ENCODE data around the gene TRAF3IP1.
"Not testable (repeated sequence)": the region's sequence is repeated elsewhere in the genome, so short reads cannot be mapped to it uniquely, and the experiment has no call there.

Gene TRAF3IP1

DNA sequence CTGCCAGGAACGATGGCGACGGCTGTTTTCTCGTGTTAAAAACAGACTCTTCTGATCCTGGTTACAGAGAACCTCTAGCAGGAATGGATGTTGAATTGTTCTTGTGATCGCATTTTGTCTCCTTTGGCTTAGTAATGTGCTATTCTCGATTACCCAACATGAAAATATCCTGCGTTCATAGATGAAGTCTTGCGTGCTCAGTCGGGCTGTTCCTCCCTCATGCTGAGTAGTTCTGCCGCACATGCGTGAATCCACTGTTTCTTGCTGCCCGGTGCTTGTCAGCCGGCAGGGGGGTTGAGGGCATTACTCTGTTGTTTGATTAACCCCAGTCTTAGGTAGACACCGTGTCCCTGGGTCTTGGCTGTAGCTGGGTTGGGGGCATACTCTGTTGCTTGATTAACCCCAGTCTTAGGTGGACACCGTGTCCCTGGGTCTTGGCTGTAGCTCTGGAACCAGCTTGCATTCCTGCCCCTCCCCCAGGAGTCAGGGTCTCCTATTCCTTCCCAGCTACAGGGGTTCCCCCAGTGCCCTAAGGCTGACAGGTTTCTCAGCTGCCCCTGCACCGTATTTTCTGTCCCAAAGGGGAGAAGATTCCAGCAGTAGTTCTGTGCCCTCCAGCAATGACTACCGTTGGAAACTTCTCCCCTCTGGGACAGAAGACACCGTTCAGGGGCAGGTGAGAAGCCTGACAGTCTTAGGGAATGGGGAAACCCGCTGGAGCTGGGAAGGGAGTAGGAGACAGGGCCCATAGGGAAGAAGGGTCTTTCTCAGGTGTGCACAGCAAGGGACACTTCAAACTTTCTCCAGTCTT is 84.3 kb downstream of the TRAF3IP1 start:
- in situ Hi-C loops (cut with HindIII; ENCODE audit: low sequenced_read_pairs): no loop called here

DNA sequence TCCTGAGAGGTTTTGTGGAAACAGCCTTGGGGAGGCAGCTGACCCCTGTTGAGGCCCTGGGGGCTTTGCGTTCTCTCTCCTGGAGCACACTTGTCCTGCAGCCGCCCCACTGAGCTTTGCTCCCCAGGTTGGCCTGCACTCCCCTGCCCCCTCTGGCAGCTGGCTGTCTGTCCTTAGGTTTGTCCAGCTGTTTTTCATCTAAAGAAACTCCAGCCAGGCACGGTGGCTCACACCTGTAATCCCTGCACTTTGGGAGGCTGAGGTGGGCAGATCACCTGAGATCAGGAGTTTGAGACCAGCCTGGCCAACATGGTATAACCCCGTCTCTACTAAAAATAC is 84.9 kb downstream of the TRAF3IP1 start:
- in situ Hi-C loops (cut with HindIII; ENCODE audit: low sequenced_read_pairs): not testable (repeated sequence)

DNA sequence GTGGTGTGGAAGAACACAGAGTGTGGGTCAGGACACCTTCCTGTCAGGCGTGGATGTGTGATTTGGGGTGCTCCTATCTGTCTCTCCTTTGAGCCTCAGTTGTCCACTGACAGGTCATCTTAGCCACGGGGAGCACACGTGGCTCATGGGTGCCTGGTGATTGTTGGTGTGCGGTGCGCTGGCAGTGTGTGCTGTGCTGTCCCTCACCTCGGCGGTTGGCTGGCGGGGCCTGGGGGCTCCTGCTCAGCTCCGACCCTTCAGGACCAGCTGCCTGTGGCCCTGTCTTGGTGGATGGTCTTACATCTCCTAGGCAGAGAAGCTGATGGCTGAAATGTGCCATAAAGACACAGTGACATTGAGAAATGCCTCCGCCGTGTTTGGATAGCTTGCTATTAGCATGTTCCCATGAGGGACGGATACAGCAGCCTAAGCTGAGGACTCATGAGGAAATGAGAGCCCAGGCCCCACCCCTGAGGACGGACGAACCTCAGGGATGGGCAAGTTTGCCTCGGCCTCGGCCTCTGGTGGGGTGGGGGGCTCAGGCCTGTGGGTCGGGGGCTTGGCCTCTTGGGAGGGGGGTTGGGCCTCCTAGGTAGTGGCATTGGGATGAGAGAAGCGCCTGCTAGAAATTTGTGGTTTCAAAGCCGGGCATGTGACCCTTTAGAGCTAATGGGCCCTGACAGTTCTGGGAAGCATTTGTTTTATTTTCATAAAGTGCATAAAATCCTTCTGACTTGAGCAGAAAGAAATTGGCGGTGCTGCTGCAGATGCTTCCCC is 86.1 kb downstream of the TRAF3IP1 start:
- in situ Hi-C loops (cut with HindIII; ENCODE audit: low sequenced_read_pairs): no loop called here

DNA sequence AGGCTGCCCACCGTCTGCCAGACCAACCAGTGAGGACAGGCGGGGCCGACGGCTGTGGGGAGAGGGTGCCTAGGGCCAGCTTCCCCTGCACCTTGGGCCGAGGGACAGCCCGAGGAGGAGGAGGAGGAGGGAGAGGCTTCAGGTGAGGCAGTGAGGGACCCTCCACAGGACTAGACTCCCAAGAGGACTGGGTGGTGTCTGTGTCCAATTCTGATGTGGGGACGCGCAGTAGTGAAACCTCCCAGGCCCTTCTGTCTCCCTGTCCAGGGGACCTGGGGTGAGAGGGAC is 86.6 kb downstream of the TRAF3IP1 start:
- in situ Hi-C loops (cut with HindIII; ENCODE audit: low sequenced_read_pairs): no loop called here

DNA sequence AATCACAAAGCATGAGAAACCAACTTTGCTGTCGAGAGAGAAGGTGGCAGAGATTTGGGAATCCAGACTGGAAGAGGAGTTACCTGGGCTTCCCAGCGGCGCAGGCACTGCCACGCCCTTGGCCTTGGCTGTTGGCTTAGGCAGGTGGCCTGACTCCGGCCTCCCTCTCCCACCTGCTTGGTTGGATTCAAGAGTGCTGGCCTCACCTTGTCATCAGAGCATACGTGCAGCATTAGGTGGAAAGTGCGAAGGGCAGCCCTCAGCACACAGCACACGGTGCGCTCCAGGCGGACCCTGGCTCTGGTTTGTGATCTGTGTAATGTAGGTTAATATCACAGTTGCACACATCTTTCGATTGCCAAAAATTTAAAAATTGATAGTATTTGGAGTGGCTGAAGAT is 87.2 kb downstream of the TRAF3IP1 start:
- in situ Hi-C loops (cut with HindIII; ENCODE audit: low sequenced_read_pairs): no loop called here

DNA sequence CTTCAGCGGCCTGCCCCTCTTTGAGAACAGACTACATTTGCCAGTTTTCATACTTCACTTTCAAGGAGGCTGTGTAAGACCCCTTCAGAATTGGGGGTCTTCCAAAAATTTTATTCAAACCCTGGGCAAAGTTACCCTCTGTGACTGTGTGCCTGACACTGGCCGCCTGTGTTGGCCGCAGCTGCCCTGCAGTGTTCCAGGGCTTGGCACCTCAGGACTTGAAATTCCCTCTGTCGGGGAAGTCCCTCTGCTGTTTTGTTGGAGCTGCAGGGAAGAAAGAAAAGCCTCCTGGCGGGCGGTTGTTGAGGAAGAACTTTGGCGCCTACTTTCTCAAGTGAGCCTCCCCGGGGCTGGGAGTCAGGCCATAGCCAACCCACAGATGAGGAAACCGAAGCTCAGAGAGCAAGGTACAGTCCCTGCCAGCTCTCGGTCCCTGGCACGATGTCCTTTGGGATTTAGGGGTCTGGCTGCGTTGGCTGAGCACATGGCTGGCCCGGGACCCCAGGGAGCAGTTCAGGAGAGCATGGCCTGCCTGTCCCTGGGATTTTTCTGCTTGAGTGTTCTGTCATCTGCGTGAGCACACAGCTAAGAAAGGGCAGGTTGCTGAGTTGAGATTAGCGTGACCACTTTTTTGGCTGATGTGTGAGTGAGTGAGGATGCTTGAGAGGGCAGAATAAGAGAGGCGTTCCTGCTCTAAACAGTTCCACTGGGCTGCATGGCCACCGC is 88.5 kb downstream of the TRAF3IP1 start:
- in situ Hi-C loops (cut with HindIII; ENCODE audit: low sequenced_read_pairs): no loop called here

DNA sequence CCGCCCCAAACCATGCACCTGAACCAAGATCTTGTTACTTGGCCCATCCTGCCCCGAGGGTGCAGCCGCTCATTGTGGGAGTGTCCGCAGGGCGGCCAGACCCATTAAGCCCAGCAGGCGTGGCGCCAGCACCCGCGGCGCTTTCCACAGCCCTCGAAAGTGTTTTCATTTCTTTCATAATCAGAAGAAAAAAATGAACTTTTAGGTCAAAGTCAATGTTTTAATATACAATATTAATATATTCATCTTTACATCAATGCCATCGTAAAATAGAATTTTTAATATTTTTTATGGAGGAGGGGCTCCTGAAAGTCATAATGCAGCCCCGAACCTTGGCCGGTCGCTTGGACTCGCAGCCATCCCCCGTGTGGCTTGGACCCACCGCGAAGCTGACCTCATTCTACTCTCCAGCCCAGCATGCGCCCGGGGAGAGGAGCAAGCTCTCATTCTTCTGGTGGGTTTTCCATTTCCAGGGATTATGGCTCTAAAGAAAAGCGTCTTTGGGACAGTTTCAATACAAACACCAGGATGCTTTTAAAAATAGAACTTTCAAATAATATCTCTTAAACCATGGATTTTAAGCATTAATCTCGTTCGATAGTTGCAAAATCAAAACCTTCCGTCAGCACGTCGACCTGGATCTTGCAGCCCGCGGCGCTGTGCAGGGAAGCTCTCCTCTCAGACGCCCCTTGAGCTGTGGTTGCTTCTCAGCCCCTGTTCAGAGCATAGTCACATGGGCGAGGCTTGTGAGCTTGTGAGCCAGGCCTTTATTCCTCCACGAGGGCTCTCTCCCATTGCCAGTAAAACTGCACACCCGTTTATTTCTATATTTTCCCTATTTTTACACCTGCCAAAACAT is 89.3 kb downstream of the TRAF3IP1 start:
- in situ Hi-C loops (cut with HindIII; ENCODE audit: low sequenced_read_pairs): no loop called here

DNA sequence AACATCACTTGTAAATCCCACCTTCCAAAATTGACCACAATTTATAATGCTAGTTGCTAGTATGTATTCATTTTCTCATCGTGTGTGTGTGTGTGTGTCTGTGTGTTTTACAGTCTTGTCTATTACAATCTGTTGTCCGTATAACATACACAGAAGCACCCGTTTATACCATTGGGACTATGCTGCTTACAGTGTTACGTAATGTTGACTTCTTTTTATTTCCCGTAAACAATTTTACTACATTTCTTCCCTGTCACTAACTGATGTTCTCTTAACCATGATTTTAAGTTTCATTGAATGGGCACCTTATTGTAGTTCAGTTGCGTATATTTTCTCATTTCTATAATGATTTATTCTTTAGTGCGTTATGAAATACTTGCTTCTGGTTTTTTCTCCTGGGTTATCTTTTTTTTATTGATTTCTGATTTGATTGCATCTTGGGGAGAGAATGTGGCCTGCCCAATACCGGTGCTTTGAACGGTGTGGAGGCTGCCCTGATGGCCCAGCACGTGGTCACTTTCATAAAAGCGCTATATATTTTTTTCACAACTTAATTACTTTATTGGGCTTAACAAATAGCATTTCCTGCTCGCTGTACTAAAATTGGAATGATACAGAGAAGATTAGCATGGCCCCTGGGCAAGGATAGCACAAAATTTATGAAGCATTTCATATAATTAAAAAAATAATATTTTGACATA is 91.9 kb downstream of the TRAF3IP1 start:
- in situ Hi-C loops (cut with HindIII; ENCODE audit: low sequenced_read_pairs): no loop called here

DNA sequence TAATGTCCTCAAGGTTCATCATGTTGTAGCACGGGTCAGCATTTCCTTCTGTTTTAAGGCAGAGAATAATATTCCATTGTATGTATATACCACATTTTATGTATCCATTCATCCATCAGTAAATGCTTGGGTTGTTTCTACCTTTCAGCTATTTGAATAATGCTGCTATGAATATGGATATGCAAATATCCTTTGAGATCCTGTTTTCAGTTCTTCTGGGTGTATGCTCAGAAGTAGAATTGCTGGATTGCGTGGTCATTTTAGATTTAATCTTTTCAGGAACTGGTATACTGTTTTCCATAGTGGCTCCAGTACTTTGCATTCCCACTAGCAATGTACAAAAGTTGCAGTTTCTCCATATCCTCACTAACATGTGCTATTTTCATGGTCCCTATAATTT is 93.0 kb downstream of the TRAF3IP1 start:
- in situ Hi-C loops (cut with HindIII; ENCODE audit: low sequenced_read_pairs): no loop called here

DNA sequence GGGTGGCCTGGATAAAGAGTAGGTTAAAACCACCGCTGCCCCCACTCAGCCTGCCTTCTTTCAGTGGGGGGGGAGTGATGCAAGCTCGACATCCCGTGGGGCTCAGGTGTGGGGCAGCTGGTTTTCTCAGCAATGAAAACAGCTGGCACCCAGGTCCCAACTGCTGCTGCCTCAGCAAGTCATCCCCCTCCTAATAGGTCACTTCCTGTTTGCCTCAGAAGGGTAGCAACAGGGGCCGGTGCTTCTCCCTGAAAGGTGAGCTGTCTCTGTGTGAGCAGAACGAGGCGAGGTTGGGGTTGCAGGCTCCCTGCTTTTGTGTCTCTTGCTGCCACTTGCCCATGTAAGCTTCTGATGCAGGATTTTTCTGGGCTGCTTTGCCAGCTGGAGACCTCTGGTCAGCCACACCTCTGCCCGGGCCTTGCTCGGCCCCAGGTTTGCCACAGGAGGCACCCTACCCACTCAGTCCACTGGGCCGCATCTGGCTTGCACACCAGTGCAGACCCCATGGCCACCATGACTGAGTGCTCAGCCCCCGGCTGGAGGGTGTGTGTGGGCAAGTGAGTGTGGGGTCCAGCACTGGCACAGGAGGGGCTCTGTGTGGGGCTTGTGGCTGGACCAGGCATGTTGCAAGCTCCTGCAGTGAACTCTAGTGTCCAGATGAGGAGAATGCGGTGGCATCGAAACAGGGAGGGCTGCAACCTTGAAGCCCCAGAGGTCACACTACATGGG is 94.9 kb downstream of the TRAF3IP1 start:
- in situ Hi-C loops (cut with HindIII; ENCODE audit: low sequenced_read_pairs): no loop called here

DNA sequence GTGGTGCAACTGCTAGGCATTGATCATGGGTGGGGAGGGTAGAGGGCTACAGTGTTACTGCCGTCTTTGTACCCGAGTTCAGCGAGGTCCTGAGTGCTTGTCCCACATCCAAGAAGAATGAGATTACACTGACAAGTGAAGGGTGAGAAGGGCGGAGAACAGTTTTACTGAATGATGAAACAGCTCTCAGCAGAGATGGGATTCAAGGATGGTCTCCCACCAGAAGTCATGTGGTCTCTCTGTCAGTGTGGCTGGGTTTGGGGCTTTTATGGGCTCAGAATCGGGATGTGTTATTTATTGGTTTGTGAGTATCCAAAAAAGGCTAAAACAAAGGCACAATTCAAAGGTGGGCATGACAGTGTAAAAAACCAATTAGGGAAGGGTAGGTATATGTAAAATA is 95.6 kb downstream of the TRAF3IP1 start:
- in situ Hi-C loops (cut with HindIII; ENCODE audit: low sequenced_read_pairs): no loop called here

DNA sequence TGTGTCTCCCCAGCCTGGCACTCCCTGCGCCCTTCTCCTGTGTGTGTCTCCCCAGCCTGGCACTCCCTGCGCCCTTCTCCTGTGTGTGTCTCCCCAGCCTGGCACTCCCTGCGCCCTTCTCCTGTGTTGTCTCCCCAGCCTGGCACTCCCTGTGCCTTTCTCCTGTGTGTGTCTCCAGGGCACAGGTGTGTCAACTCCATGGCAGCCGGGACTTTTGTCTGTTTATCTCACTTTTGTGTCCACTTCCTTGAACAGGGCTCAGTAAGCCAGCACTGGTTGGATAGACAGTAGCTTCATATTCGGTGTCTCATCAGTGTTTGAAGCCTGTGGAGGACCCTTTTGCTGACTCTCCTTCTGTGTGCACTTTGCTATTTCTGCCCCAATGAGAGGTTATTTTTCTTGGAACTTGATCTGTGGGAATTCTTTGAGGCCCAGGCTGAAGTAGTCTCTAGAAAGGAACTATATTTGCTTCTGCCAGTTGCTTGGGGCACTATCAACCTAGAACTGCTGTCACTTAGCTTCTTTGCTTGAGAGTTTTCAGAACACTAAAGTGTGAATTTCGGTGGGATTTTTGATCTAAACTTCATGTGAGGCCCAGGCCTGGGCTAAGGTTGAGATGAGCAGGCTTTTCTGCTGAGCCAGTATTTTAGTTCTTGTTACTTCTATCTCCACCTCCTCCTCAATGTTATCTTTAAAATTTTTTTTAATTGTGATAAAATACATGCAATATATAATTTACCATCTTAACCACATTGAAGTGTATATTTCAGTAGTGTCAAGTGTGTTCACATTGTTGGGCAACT is 98.1 kb downstream of the TRAF3IP1 start:
- in situ Hi-C loops (cut with HindIII; ENCODE audit: low sequenced_read_pairs): no loop called here

DNA sequence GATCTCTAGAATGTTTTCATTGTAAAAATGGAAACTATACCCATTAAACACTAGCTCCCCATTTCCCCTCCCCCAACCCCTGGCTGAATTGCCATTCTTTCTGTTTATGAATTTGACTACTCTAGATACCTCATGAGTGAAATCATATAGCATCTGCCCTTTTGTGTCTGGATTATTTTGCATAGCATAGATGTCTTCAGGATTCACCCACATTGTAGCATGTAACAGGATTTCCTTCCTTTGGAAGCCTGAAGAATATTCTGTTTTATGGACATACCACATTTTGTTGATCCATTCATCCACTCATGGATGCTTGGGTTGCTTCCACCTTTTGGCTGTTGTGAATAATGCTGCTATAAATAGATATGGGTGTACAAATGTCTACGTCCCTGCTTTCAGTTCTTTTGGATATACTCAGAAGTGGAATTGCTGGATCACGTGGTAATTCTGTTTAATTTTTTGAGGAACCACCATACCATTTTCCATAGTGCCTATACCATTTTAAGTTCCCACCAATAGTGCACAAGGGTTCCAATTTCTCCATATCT is 98.8 kb downstream of the TRAF3IP1 start:
- in situ Hi-C loops (cut with HindIII; ENCODE audit: low sequenced_read_pairs): no loop called here

DNA sequence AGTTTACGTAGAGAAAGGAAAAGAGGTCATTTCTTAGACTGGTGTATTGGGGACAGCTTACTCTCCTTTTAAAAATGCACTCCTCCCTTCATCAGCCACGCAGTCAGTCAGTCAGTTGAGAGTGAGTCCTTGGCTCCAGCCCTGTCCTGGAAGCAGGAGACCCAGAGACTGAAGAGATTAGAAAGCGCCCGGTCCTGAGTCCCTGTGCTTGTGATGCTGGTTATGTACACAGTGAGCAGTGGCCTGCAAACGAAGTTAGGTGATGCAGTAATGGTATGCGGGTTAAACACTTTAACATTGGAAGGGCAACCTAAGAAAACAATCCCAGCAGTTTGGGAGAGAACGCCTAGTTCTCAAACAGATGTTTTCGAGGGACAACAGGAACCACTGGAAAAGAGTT is 100.1 kb downstream of the TRAF3IP1 start:
- in situ Hi-C loops (cut with HindIII; ENCODE audit: low sequenced_read_pairs): no loop called here

DNA sequence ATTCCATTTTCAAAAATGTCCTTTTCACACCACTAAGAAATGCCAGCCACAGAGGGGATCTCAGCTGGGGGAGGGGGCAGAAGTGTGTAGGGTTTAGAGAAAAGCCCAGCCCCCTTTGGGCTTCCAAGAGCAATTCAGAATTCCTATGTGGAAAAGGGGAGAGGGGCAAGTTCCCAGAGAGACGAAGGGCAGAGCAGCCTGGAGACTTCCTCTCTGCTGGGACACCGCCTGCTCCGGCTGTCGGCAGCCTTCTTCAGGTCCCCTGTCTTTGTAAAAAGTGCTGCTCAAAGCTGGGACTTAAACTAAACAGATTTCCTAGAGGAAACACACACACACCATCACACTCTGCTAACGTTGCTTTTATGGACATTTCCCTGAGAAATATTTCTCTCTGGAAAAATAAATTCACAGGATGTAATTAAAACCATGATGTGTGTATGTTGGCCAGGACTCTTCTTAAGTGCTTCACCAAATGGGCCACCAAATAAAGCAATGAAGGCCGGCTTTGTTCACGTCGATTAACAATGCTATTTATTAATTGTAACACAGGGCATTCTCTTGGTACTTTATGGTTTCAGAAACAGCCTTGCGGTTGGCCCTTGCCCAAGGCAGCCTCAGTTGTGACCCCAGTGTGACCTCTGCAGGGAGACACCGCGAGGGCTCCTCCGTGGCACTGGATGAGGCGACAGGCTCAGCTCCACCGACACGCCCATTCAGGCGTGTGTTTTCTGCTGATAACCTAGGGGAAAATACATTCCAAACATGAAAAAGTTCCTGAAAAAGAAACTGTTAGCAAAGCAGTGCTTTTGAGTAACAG is 100.8 kb downstream of the TRAF3IP1 start:
- in situ Hi-C loops (cut with HindIII; ENCODE audit: low sequenced_read_pairs): no loop called here

DNA sequence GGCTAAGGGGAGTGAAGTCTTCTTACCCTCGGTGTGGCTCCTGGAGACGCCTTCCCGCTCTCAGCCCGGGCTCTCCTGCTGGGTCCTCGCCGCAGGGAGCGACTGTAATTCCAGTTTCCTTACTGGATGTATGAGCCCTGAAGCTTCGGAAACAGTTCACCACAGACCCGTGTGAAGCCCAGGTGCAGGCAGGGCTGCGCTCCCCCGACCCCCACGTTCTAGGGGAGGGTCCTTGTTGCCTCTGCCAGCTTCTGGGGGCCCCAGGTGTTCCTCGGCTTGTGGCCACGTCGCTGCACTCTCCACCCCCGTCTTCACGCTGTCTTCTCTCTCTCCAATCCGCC is 101.3 kb downstream of the TRAF3IP1 start:
- in situ Hi-C loops (cut with HindIII; ENCODE audit: low sequenced_read_pairs): no loop called here

DNA sequence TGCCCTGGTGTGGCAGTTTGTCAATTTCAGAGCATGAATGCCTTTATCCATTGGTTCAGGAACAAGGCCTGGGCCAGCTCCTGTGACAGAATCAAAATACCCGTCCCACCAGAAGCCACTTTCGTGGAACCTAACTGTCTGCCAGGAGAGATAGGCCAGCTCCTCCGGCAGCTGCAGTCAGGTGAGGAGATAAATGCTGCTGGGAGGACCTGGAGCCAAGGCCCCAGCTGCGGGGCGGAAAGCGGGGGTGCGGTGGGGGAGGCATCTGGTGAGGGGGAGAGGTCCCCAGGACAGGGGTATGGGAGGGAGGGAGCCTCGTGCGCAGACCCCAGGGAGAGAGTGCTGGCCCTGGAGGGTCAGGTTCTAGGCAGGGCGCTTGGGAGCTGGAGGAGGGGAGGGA is 102.0 kb downstream of the TRAF3IP1 start:
- in situ Hi-C loops (cut with HindIII; ENCODE audit: low sequenced_read_pairs): no loop called here

DNA sequence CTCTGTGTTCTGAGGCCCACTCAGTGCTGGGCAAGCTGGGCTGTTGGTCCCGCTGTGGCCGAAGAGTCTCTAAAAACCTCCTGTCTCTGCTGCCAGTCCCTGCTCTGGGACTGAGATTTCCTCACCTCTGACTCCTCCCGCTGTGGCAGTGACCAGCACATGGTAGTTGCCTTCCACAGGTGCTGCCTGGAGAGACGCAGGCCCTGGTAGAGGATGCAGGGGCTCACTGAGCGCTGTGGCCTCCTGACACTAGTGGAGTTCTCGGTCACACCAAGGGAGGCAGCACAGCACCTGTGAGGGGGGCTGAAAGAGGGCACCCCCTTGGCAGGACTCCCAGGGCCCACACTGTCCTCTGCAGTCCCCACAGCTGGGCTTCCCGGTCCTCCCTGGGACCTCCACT is 102.6 kb downstream of the TRAF3IP1 start:
- in situ Hi-C loops (cut with HindIII; ENCODE audit: low sequenced_read_pairs): no loop called here

Measured in DLD1 (cell line).